AG04450 (cell line): Measurements from ENCODE around the gene TMEM62. TPM values are rescaled to one million over a fixed set of nuclear protein-coding genes. Genes with fewer than 3 reads are reported as not detected.
"Not testable (repeated sequence)": the region's sequence is repeated elsewhere in the genome, so short reads cannot be mapped to it uniquely, and the experiment has no call there.

Source experiments
- CTCF ChIA-PET: fragments of 300-600, 350-600 bp; formaldehyde crosslinking; extraction: SDS; loops from one replicate; lab custom pipeline; 2022; ENCODE audit warnings: antibody characterized with exemption, inconsistent platforms; lab: Charles Lee
- POLR2A ChIA-PET: fragments of 350-600 bp; formaldehyde crosslinking; extraction: SDS; loops from one replicate; lab custom pipeline; 2021; ENCODE audit warnings: antibody characterized with exemption, inconsistent platforms; lab: Yijun Ruan, JAX
- DNase-seq: peaks from one replicate; pipeline ENCODE4 v3.0.0-alpha.2; 2011; ENCODE audit warnings: low read depth, low spot score
- H3K27ac ChIP-seq: one replicate; pipeline ENCODE4 v1.5.1; 2012; ENCODE audit warnings: low read depth, low read length, control low read depth
- H3K27me3 ChIP-seq: one replicate; pipeline ENCODE4 v1.6.0; 2012; ENCODE audit warnings: low read length; ENCODE audit not compliant: control insufficient read depth, insufficient read depth
- H3K4me3 ChIP-seq: 2 replicates; pipeline ENCODE4 v1.5.1; 2011; ENCODE audit warnings: mild to moderate bottlenecking, low read depth, low read length, control low read depth
- H3K9me3 ChIP-seq: 2 replicates; pipeline ENCODE4 v1.5.1; 2012; ENCODE audit warnings: low read length; ENCODE audit not compliant: control insufficient read depth, insufficient read depth
- polyA plus RNA-seq: library from polyadenylated mRNA; depleted of rRNA; stranded (reverse); fragments of >200 nt; gene quantifications from 2 replicates; pipeline ENCODE4 v1.2.3, GENCODE V29; 2011
- TF ChIP-seq, protein P1 (sequence below): IDR thresholded peaks from 2 replicates; pipeline ENCODE4 v1.5.1; 2011; ENCODE audit warnings: low read depth, low read length, control low read depth, inconsistent platforms

The TMEM62 gene
- polyA plus RNA-seq, 1 experiment, result 4.3 TPM

DNA sequence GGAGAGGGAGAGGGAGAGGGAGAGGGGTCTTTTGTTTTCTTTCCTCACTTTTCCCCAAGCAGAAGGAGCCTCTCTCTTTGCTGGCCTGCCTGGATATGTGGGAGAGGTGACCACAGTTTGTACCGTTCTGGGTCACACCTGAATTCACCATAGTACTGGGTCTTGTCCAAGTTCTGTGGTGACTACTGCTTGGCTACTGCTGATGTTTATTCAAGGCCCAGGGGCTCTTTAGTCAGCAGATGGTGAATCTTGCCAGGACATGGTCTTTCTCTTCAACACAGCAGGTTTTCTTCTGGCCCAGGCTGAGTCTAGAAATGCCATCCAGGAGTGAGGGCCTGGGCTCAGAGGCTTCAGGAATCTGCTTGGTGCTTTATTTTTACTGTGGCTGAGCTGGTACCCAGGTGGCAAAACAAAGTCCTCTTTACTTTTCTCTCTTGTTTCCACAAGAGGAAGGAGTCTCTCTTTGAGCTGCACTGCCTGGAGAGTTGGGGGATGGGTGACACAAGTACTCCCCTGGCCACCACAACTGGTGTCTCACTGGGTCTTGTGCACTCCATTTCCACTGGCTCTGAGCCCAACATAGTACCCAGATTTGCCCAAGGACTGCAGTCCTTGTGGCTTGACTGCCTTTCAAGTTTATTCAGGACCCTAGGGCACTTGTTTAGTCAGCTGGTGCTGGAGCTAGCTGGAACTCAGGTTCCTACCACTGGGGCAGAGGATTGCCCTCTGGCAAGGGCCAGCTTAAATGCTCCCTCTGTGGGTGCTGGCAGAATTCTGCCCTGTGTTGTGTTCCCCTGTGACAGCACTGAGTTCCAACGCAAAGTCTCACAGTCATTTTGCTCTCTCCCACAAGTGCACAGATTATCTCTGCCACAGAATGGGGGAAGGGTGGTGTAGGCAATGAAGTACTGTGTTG is 35.1 kb downstream of the TMEM62 start:
- no peak overlapping the region for H3K4me3 ChIP-seq
- POLR2A ChIA-PET, result no interaction called here
- no peak for DNase-seq
- H3K9me3 ChIP-seq, result peaks cover 2% of the 10 kb centered on the region; the same call in 1 of the 2 replicates
- H3K27me3 ChIP-seq, result no peaks in the 10 kb centered on the region
- no peak overlapping the region for H3K27ac ChIP-seq
- TF ChIP-seq, protein P1, sequence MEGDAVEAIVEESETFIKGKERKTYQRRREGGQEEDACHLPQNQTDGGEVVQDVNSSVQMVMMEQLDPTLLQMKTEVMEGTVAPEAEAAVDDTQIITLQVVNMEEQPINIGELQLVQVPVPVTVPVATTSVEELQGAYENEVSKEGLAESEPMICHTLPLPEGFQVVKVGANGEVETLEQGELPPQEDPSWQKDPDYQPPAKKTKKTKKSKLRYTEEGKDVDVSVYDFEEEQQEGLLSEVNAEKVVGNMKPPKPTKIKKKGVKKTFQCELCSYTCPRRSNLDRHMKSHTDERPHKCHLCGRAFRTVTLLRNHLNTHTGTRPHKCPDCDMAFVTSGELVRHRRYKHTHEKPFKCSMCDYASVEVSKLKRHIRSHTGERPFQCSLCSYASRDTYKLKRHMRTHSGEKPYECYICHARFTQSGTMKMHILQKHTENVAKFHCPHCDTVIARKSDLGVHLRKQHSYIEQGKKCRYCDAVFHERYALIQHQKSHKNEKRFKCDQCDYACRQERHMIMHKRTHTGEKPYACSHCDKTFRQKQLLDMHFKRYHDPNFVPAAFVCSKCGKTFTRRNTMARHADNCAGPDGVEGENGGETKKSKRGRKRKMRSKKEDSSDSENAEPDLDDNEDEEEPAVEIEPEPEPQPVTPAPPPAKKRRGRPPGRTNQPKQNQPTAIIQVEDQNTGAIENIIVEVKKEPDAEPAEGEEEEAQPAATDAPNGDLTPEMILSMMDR, result no peak
- CTCF ChIA-PET, result no interaction called here

DNA sequence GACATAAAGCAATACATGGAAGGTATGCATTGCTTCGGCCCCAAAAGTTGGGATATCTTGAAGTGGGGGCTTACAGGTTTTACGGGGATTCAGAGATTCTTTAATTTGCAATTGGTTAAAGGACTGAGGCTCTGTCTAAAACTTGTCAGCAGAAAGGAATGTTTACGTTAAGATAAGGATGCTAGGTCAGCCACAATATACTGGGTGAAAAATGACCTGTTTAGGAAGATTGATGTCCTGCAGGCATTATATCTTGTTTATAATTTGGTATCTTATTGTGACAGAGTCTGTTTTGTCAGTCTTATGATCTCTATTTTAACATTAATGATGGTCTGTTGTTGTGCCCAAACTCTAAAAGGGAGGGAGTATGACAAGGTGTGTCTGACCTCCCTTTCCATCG is 36.5 kb downstream of the TMEM62 start:
- TF ChIP-seq, protein P1, result no peak
- H3K4me3 ChIP-seq, result no peak overlapping the region
- no peak overlapping the region for H3K27ac ChIP-seq
- CTCF ChIA-PET, result no interaction called here
- H3K27me3 ChIP-seq, result no peaks in the 10 kb centered on the region
- no peak for DNase-seq
- peaks cover 2% of the 10 kb centered on the region; the same call in 1 of the 2 replicates for H3K9me3 ChIP-seq
- POLR2A ChIA-PET, result no interaction called here

DNA sequence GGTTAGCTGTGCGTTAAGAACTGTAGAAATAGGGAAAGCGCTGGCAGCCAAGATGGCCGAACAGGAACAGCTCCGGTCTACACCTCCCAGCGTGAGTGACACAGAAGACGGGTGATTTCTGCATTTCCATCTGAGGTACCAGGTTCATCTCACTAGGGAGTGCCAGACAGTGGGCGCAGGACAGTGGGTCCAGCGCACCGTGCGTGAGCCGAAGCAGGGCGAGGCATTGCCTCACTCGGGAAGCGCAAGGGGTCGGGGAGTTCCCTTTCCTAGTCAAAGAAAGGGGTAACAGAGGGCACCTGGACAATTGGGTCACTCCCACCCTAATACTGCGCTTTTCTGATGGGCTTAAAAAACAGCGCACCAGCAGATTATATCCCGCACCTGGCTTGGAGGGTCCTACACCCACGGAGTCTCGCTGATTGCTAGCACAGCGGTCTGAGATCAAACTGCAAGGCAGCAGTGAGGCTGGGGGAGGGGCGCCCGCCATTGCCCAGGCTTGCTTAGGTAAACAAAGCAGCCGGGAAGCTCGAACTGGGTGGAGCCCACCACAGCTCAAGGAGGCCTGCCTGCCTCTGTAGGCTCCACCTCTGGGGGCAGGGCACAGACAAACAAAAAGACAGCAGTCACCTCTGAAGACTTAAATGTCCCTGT is 42.4 kb downstream of the TMEM62 start:
- H3K27me3 ChIP-seq, H3K27ac ChIP-seq, H3K4me3 ChIP-seq, POLR2A ChIA-PET, H3K9me3 ChIP-seq, DNase-seq: not testable (repeated sequence)
- CTCF ChIA-PET, result interaction anchor here (0.5 to 2.1 kb wide), 3 partner anchors 11 to 295 kb away, joined by 3 to 8 read pairs (median 7); partner anchors contain the start of gene CCNDBP1

DNA sequence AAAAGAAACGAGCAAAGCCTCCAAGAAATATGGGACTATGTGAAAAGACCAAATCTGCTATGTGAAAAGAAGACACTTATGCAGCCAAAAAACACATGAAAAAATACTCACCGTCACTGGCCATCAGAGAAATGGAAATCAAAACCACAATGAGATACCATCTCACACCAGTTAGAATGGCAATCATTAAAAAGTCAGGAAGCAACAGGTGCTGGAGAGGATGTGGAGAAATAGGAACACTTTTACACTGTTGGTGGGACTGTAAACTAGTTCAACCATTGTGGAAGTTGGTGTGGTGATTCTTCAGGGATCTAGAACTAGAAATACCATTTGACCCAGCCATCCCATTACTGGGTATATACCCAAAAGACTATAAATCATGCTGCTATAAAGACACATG is 43.8 kb downstream of the TMEM62 start:
- H3K9me3 ChIP-seq, H3K4me3 ChIP-seq, POLR2A ChIA-PET, H3K27ac ChIP-seq, CTCF ChIA-PET, DNase-seq, H3K27me3 ChIP-seq: not testable (repeated sequence)

DNA sequence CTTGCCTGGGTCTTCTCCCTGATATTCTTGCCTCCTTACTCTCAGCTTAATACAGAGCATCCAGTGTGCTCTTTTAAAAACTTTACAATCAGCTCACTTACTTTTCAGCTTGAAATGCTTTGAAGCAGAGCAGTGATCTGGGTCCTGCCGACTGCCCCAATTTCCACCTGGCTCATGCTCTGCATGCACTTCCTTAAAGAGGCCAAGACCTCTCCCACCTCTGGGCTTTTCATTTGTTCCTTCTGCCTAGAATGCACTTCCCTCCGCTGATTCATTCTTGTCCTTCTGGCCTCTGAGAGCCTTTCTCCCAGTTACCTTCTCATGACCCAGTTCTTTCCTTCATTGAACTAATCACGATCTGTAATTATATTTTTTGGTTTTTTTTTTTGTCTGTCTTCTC is 49.9 kb downstream of the TMEM62 start:
- Histone ChIP-seq H3K27ac (no peak overlapping the region), H3K27me3 (no peaks in the 10 kb centered on the region), H3K9me3 (no peaks in the 10 kb centered on the region; the same call in 1 of the 2 replicates), H3K4me3 (no peak overlapping the region)
- TF ChIP-seq, protein P1, result no peak
- CTCF ChIA-PET, result interaction anchor here (0.5 to 1.6 kb wide), 4 partner anchors 20 to 1220 kb away, joined by 3 to 9 read pairs (median 4); no protein-coding TSS in a partner anchor
- POLR2A ChIA-PET, result no interaction called here
- DNase-seq, result no peak
